GM13976 (cell line): ENCODE data around the gene FAM163B.
"Not testable (repeated sequence)": the region's sequence is repeated elsewhere in the genome, so short reads cannot be mapped to it uniquely, and the experiment has no call there.

Experiments used
- DNase-seq: peaks from one replicate; pipeline ENCODE4 v3.0.0; 2012; ENCODE audit warnings: low spot score
- in situ Hi-C: fragments of 300-500 bp; cut with MboI; formaldehyde crosslinking; loops from one replicate; pipeline ENCODE4 v1.12.0; 2022; ENCODE audit warnings: low sequenced_read_pairs, mixed read lengths, inconsistent platforms; ENCODE audit not compliant: unreplicated experiment
- TF ChIP-seq, protein P1 (sequence below): IDR thresholded peaks from 2 replicates; pipeline ENCODE4 v1.5.1; 2012; ENCODE audit warnings: borderline replicate concordance, mild to moderate bottlenecking; ENCODE audit not compliant: insufficient read depth; ENCODE audit errors: extremely low read depth, missing control alignments, control extremely low read depth

Gene FAM163B

DNA sequence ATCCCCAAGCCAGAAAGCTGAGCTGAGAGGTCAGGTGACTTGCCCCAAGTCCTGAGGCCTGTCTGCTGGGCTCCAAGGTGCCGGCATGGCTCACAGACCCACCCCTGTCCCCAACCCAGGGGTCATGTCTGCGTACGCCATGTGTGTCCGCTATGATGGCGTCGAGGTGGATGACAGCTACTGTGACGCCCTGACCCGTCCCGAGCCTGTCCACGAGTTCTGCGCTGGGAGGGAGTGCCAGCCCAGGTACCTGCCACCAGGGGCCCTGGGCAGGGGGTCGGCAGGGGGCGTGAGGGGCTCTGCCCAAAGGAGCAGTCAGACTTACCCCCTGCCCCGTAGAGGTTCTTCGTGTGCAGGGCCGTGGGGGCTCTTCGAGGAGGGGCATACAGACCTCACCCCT lies 42.4 kb downstream of the FAM163B start:
- TF ChIP-seq, protein P1, sequence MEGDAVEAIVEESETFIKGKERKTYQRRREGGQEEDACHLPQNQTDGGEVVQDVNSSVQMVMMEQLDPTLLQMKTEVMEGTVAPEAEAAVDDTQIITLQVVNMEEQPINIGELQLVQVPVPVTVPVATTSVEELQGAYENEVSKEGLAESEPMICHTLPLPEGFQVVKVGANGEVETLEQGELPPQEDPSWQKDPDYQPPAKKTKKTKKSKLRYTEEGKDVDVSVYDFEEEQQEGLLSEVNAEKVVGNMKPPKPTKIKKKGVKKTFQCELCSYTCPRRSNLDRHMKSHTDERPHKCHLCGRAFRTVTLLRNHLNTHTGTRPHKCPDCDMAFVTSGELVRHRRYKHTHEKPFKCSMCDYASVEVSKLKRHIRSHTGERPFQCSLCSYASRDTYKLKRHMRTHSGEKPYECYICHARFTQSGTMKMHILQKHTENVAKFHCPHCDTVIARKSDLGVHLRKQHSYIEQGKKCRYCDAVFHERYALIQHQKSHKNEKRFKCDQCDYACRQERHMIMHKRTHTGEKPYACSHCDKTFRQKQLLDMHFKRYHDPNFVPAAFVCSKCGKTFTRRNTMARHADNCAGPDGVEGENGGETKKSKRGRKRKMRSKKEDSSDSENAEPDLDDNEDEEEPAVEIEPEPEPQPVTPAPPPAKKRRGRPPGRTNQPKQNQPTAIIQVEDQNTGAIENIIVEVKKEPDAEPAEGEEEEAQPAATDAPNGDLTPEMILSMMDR = no peak
- in situ Hi-C loops = loop anchor here (25.0 kb wide), 1 partner anchor 445 kb away; no protein-coding TSS in a partner anchor

DNA sequence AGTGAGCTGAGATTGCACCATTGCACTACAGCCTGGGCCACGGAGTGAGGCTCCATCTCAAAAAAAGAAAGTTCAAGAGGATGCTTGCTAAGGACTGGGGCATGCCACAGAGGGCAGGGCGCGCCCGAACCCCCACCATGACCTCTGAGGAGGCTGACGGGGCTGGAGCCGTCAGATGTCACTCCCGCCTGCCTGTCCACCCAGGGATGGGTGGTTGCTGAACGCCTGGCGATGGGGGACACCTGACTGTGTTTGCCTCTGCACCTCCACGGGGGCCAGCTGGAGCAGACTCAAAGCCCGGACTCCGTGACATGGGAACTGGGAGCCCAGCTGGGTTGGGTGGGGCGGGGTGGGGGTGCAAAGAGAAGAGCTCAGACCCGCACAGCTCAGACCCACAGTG lies 42.8 kb downstream of the FAM163B start:
- DNase-seq = no peak
- TF ChIP-seq, protein P1 = no peak
- in situ Hi-C loops = loop anchor here (25.0 kb wide), 1 partner anchor 446 kb away; no protein-coding TSS in a partner anchor

More for the DNA sequence above, 42.4 kb downstream of the FAM163B start:
- DNase-seq = no peak

DNA sequence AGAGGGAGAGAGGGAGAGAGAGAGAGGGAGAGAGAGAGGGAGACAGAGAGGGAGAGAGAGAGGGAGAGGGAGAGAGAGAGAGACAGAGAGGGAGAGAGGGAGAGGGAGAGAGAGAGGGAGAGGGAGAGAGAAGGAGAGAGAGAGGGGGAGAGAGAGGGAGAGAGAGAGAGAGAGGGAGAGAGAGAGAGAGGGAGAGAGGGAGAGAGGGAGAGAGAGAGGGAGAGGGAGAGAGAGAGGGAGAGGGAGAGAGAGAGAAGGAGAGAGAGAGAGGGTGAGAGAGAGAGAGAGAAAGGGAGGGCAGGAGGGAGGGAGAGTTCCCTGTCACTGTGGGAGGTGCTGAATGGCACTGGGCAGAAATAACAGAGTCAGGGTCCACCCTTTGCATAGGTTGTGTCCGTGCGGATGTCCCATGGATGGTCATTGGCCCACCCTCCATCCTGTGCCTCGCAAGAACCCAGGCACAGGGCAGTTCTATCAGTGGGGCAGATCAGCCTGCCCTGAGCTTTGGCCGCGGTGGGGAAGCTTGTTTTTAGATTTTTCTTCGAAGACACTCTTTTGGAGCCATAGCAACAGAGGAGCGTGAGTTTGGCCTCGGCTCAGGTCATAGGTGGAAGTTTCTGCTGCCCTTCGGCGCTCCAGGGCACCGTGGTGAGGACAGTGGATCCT lies 44.6 kb downstream of the FAM163B start:
- TF ChIP-seq, protein P1 = no peak
- DNase-seq = no peak
- in situ Hi-C loops = loop anchor here (25.0 kb wide), 1 partner anchor 448 kb away; no protein-coding TSS in a partner anchor

DNA sequence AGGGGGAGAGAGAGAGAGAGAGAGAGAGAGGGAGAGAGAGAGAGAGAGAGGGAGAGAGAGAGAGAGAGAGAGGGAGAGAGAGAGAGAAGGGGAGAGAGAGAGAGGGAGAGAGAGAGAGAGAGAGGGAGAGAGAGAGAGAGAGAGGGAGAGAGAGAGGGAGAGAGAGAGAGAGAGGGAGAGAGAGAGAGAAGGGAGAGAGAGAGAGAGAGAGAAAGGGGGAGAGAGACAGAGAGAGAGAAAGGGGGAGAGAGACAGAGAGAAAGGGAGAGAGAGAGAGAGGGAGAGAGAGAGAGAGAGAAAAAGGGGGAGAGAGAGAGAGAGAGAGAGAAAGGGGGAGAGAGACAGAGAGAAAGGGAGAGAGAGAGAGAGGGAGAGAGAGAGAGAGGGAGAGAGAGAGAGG lies 45.4 kb downstream of the FAM163B start:
- in situ Hi-C loops = loop anchor here (25.0 kb wide), 1 partner anchor 448 kb away; no protein-coding TSS in a partner anchor
- not testable (repeated sequence) for DNase-seq

DNA sequence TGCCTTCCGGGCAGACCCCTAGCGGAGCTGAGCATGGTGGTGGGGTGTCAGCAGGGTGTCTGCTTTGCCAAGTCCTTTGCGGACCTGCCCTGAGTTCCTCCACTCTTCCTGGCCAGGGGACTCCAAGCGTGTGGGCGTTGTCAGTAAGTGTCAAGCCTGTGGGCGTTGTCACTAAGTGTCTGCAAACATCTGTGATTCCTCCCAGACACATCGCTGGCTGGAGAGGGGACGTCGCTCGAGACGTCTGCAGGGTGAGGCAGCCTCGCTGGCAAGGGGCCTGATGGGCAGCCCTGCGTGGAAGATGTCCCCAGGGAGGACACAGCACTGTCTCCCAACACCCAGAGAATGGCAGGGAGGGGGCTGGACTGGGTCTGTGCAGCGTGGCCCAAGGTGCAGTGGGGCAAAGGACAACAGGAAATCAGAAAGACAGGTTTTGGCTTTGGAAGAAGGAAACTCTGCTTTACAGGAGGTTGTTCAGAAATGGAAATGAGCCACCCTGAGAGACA lies 45.8 kb downstream of the FAM163B start:
- no peak for DNase-seq
- in situ Hi-C loops = loop anchor here (25.0 kb wide), 1 partner anchor 449 kb away; no protein-coding TSS in a partner anchor
- TF ChIP-seq, protein P1 = no peak

DNA sequence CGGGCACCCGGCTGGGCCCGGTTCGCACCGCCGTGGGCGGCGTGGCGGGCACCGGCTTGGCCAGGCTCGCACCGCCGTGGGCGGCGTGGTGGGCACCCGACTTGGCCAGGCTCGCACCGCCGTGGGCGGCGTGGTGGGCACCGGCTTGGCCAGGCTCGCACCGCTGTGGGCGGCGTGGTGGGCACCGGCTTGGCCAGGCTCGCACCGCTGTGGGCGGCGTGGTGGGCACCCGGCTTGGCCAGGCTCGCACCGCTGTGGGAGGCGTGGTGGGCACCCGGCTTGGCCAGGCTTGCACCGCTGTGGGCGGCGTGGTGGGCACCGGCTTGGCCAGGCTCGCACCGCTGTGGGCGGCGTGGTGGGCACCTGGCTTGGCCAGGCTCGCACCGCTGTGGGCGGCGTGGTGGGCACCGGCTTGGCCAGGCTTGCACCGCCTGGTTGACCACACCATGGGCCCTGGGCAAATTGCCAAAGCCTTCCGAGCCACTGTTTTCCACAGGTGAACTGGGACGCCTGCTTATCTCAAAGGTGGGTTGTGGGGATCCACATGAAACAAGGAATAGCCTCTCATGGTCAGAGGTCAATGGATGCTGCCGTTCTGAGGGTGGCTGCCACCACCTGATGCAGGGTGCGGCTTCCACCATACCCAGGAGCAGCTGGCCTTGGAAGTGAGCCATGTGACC lies 46.4 kb downstream of the FAM163B start:
- TF ChIP-seq, protein P1 = no peak
- in situ Hi-C loops = loop anchor here (25.0 kb wide), 1 partner anchor 450 kb away; no protein-coding TSS in a partner anchor
- no peak for DNase-seq

DNA sequence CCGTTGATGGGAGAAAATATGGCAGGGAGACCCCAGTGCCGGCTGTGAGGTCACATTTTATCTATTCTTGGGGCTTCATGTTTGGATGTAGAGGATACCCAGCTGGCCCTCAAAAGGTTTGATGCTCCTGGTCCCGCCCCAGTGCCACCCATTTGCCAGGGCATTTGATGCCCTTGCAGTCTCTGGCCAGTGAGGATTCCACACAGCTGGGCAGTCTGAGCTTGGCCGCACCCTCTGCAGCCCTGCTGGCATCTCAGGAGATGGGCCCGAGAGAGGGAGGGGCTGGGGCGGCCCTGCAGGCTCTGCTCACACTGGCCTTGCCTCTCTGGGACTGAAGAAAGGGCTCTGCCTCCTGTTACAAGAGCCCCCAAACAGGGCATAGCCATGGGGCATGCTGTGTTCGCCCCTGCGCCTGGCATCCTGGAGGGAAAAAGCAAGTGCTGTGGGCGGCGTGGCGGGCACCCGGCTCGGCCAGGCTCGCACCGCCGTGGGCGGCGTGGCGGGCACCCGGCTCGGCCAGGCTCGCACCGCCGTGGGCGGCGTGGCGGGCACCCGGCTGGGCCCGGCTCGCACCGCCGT lies 47.1 kb downstream of the FAM163B start:
- TF ChIP-seq, protein P1 = no peak
- in situ Hi-C loops = loop anchor here (25.0 kb wide), 1 partner anchor 450 kb away; no protein-coding TSS in a partner anchor
- no peak for DNase-seq
